Nephron (organoid): Measurements from ENCODE around the gene RNF123.
A peak's percentile ranks its signal among the peaks of the same experiment; 100 is the strongest.
"Not testable (repeated sequence)": the region's sequence is repeated elsewhere in the genome, so short reads cannot be mapped to it uniquely, and the experiment has no call there.

Source experiments
- H3K27ac Mint-ChIP-seq, 3 experiments: 2 replicates each; pipeline ENCODE4 v1.8.0; 2020; ENCODE audit warnings: mixed read lengths in 3 of 3, mild to moderate bottlenecking in 2 of 3, moderate library complexity in 1 of 3
- H3K27me3 Mint-ChIP-seq: 2 replicates; pipeline ENCODE4 v1.8.0; 2021; ENCODE audit warnings: low read depth, mild to moderate bottlenecking, moderate library complexity, mixed read lengths
- H3K36me3 Mint-ChIP-seq: 2 replicates; pipeline ENCODE4 v1.8.0; 2020; ENCODE audit warnings: low read depth, mixed read lengths
- H3K4me1 Mint-ChIP-seq: 2 replicates; pipeline ENCODE4 v1.8.0; 2020; ENCODE audit warnings: mixed read lengths
- H3K4me3 Mint-ChIP-seq, 3 experiments: 2 replicates each; pipeline ENCODE4 v1.8.0; 2020; ENCODE audit warnings: mild to moderate bottlenecking in 3 of 3, mixed read lengths in 3 of 3, moderate library complexity in 2 of 3
- H3K9me3 Mint-ChIP-seq: 2 replicates; pipeline ENCODE4 v1.8.0; 2020; ENCODE audit warnings: mixed read lengths
- TF ChIP-seq, protein P1 (sequence below), 3 experiments: fragments of 200-600 bp; sonication (generic); IDR thresholded peaks; one replicate each; pipeline ENCODE4 v1.5.0; 2021; ENCODE audit warnings: antibody characterized with exemption in 3 of 3; ENCODE audit not compliant: unreplicated experiment in 3 of 3

Gene RNF123

DNA sequence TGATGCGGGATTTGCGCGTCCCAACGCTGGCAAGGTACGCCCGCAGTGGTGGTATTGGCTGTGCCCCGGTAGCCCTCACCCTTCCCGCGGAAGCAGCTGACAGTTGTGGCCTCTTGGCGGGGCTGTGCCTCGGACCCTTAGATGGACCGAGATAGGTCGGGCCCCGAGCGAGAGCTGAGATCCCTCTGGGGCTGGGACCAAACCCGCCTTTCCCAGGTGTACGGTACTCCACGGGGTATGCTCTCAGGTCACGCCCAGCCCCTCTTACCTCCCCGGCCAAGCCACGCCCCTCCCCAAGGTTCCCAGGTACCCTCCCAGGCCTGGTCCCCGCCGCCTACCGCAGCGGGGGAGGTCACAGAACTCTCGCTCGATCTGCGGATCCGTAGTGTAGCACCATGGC lies 3.0 kb upstream of the RNF123 start:
- H3K36me3 Mint-ChIP-seq, H3K9me3 Mint-ChIP-seq, H3K27ac Mint-ChIP-seq, H3K27me3 Mint-ChIP-seq: not testable (repeated sequence)
- H3K4me1 Mint-ChIP-seq: peaks cover 23% of the 10 kb centered on the region
- H3K4me3 Mint-ChIP-seq: peak overlapping the region; percentile 86 to 98 (median 97)

DNA sequence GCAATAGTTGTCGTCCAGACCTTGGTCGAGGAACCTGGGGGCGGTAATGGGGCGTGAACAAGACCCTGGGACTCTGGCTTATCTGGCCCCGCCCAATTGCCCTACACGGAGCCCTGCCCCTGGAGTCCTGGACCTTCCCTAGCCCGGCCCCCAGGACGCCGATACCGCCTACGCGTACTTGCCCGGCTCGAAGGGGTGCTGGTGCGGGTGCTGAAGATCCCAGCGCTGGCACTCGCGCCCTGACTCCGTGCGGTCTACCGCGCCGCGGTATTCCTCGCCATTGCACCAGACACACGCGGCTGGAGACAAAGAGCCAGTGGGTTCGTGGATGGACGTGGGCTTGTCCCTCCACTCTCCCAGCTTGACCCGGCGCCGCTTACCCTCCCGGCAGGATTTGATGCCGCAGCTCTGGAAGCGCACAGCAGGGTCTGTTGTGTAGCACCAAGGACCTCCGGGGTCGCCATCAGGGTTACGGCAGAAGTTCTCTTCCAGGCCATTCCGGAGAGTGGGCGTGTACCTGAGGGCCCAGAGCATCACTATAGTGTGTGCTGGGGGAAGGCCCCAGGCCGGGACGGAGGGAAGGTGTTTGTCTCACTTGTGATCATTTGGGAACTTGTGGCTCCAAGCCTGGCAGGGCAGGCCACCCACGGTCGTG lies 2.5 kb upstream of the RNF123 start:
- H3K27me3 Mint-ChIP-seq: not testable (repeated sequence)

DNA sequence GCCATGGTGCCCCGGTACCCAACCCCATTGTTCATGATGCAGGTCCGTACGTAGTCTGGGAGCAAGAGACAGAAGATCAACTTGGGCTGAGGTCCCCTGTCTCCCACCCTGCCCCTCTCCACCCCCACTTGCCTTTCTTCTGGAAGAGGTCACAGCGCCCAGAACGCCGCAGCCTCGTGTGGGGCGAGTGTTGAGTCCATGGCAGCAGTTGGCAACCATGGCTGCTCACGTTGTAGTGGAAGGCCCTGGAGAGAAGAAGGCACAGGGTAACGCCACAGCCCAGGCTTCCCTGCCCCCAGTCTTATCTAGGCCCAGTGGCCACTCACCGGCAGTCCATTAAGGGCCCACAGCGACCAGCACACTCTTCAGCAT lies 1.9 kb upstream of the RNF123 start:
- H3K27me3 Mint-ChIP-seq, H3K9me3 Mint-ChIP-seq, H3K36me3 Mint-ChIP-seq: not testable (repeated sequence)
- peak overlapping the region; percentile 74 to 86 (median 75) for H3K27ac Mint-ChIP-seq
- H3K4me1 Mint-ChIP-seq: peaks cover 23% of the 10 kb centered on the region
- H3K4me3 Mint-ChIP-seq: peak overlapping the region; percentile 86 to 98 (median 97)

More for the DNA sequence above, 2.5 kb upstream of the RNF123 start:
- not testable (repeated sequence) for H3K36me3 Mint-ChIP-seq, H3K9me3 Mint-ChIP-seq
- peak overlapping the region; percentile 74 to 86 (median 75) for H3K27ac Mint-ChIP-seq
- peak overlapping the region; percentile 86 to 98 (median 97) for H3K4me3 Mint-ChIP-seq
- H3K4me1 Mint-ChIP-seq: peaks cover 23% of the 10 kb centered on the region

DNA sequence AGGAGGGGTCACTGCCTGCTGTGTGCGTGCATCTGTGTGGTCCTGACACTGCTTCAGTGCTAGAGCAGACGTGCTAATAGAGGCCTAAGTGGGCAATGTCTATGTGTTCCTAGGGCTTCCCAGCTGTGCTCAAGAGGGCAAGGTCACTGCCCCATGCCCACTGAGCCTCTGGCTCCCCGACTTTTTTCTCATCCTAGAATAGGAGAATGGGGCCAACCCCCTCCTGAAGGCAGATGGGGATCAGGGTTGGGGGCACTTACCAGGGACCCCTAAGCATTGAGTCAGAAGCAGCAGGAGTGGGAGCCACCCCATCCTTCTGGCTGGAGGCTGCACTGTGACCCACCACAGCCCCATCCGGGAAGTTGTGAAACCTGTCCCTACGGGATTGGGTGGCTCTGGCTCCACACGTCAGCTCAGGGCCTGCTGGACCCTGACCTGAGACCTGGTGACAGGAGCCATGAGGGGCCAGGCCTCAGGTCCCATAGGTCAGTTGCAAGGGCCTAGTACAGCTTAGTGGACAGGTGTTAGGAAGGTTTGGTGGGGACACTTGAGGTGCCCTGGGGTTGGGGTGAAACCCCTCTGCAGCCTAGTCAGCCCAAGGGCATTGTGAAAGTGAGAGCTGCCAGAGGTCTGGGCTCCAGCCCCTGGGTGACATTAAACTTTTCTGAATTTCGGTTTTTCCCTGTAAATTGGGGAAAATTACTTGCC lies 865 bp upstream of the RNF123 start:
- not testable (repeated sequence) for H3K9me3 Mint-ChIP-seq, H3K36me3 Mint-ChIP-seq, H3K27me3 Mint-ChIP-seq
- peak overlapping the region; percentile 94 to 98 (median 97) for H3K4me3 Mint-ChIP-seq
- H3K4me1 Mint-ChIP-seq: peaks cover 27% of the 10 kb centered on the region
- H3K27ac Mint-ChIP-seq: peak overlapping the region; percentile 92 to 97 (median 97)

DNA sequence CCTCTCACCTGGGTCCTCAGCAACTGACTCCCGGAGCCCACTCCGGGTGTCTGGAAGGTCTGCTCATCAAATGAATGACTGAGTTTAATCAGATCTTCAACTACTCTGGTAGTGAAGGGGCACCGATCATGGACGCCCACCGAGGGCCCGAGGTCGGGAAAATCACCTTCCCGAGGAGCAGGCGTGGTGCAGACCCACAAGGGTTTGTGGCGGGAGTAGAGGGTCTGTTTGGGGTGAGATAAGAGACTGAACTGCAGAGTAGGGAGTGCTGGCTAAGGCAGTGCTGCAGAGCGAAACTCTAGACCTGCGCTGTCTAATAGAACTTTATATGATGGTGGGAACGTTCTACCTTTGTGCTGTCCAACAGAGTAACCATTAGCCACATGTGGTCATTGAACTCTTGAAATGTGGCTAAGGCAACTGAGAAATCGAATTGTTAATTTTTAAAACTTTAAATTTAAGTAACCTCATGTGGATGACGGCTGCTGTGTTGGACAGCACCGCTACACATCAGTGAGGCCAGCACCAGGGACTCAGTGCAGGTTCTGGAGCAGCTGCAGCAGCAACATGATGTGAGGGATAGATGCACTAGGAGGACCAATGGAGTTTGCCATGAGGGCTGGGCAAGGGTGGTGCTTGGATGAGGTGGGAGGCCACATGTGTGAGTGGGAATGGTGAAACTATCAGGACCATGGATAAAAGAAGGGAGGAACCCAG lies 709 bp downstream of the RNF123 start:
- H3K36me3 Mint-ChIP-seq, H3K27me3 Mint-ChIP-seq, H3K9me3 Mint-ChIP-seq: not testable (repeated sequence)
- peak overlapping the region; percentile 94 to 98 (median 97) for H3K4me3 Mint-ChIP-seq
- H3K4me1 Mint-ChIP-seq: peaks cover 36% of the 10 kb centered on the region
- peak overlapping the region; percentile 71 to 97 (median 92) for H3K27ac Mint-ChIP-seq

DNA sequence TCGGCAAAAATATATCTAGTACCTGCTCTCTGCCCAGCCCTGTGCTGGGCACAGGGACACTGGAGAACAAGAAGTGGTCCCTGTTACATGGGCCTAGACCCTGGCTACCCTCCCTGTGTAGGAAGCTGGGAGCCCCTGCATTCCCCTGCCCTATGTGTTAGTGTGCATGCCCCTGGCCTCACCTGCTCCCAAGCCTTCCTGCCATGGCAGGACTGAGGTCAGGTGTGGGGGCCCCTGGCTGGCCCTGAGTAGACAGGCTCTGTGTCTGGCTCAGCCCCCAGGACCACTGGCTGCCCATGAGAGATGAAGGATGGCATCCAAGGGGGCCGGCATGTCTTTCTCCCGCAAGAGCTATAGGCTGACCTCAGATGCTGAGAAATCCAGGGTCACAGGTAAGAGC lies 1.5 kb downstream of the RNF123 start:
- Mint-ChIP-seq H3K4me3 (peak overlapping the region; percentile 94 to 98 (median 97)), H3K4me1 (peaks cover 36% of the 10 kb centered on the region)
- not testable (repeated sequence) for H3K9me3 Mint-ChIP-seq, H3K36me3 Mint-ChIP-seq, H3K27ac Mint-ChIP-seq, H3K27me3 Mint-ChIP-seq

DNA sequence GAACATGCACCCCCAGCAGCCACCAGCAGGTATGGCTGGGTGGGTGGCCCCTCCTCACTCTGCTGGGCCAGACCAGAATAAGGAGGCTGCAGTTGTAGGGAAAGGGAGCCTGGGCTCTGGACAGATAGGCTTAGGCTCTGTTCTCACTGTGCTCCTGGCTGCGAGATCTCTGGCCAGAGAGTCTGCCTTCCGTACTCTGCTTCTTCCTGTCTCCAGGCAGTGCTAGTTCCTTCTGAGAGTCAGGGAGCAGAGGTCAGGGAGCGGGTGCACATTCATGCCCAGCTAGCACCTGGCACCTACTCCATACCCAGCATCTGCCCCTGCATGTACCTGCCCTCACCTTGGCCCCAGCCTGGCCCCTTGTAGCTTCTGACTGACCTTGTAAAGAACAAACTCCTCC lies 2.1 kb downstream of the RNF123 start:
- peaks cover 36% of the 10 kb centered on the region for H3K4me1 Mint-ChIP-seq
- not testable (repeated sequence) for H3K9me3 Mint-ChIP-seq, H3K36me3 Mint-ChIP-seq, H3K27me3 Mint-ChIP-seq, H3K27ac Mint-ChIP-seq
- peak overlapping the region; percentile 94 to 98 (median 97) for H3K4me3 Mint-ChIP-seq

DNA sequence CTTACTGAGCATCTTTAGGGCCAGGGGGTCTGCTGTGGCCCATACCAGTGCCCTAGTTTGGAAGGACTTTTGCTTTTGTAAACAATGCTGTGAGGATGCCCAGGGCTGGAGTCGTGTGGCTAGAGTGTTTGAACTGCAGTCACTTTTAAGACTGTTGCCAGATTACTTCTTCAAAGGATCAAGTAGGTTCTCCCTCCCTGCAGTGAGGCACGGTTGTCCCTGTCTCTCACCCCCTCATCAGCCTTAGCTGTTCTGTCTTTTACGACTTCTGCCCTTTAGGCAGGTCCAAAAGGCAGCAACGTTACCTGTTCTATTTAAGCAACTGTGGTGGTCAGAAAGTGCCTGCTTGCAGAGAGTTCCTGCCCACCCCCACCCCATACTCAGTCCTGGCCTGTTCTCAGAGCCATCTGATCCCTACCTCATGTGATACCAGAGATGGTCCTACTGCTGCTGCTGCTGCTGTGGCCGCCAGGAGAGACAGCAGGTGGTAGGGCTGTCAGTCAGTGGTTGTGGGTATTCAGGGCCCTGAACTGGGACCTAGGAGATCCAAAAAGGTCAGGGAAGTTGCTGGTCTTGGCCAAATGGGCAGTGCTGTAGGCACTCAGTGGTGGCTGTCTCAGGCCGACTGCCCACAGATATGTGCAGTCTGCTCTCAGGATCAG lies 5.2 kb downstream of the RNF123 start:
- H3K27me3 Mint-ChIP-seq, H3K36me3 Mint-ChIP-seq, H3K4me3 Mint-ChIP-seq, H3K9me3 Mint-ChIP-seq, H3K27ac Mint-ChIP-seq: not testable (repeated sequence)
- H3K4me1 Mint-ChIP-seq: peaks cover 24% of the 10 kb centered on the region

DNA sequence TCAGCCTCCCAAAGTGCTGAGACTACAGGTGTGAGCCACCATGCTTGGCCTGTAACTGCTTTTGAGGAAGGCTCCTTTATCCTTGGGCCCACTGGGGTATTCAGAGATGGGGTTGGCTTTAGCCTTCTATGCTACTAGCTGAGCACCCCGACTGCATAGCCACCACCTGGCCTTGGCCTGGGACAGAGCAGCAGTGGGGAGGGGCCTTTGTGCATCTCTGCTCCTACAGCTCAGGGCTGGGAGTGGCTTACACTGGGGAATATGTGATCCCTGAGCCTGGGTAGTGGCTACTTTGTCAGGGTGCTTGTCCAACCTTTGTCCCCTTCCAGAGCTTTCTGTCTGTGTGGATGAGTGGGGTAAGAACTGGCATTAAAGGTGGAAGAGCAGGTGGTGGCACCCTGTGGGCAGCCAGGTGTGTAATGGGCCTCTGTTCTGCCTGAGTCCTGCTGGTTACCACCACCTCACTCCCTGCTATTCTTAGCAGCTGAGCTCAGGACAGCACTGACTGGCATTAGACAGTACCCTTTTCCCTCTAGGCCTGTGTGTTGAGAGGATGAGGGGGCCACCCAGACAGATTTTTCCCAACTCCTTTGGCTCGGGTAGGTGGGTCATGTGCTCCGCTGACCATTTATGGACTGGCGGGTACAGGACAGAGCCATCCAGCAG lies 6.1 kb downstream of the RNF123 start:
- H3K36me3 Mint-ChIP-seq, H3K4me3 Mint-ChIP-seq, H3K9me3 Mint-ChIP-seq, H3K27me3 Mint-ChIP-seq, H3K27ac Mint-ChIP-seq: not testable (repeated sequence)
- peaks cover 15% of the 10 kb centered on the region for H3K4me1 Mint-ChIP-seq

DNA sequence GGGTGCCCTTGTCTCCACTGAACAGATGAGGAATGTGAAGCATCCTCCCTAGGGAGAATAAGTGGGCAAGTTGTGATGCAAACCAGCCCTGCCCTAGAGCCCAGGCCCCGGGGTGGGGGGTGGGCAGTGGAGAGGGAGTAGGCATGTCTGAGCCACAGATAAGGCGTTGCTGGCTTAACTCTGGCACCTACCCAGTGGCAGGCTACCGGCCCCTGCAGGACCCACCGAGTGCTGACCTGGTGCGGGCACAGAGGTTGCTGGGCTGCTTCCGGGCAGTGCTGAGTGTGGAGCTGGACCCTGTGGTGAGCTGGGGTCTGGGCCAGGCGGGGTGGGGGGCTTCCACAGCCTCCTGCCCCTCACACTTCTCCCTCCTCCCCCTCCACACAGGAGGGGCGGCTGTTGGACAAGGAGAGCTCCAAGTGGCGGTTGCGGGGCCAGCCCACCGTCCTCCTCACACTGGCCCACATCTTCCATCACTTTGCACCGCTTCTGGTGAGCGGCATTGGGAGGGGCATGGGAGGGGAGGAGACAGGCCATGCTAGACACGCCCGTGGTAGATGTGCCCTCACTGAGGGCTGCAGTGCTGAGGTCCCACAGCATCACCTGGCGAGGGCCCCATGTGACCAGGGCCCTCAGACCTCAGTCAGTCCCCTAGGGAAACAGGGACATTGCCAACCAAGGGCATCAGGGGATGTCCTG lies 10.1 kb downstream of the RNF123 start:
- no peaks in the 10 kb centered on the region for H3K27me3 Mint-ChIP-seq
- TF ChIP-seq, protein P1, sequence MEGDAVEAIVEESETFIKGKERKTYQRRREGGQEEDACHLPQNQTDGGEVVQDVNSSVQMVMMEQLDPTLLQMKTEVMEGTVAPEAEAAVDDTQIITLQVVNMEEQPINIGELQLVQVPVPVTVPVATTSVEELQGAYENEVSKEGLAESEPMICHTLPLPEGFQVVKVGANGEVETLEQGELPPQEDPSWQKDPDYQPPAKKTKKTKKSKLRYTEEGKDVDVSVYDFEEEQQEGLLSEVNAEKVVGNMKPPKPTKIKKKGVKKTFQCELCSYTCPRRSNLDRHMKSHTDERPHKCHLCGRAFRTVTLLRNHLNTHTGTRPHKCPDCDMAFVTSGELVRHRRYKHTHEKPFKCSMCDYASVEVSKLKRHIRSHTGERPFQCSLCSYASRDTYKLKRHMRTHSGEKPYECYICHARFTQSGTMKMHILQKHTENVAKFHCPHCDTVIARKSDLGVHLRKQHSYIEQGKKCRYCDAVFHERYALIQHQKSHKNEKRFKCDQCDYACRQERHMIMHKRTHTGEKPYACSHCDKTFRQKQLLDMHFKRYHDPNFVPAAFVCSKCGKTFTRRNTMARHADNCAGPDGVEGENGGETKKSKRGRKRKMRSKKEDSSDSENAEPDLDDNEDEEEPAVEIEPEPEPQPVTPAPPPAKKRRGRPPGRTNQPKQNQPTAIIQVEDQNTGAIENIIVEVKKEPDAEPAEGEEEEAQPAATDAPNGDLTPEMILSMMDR (IDR thresholded peaks at IDR 0.05; ENCODE audit: unreplicated experiment in 3 of 3): no peak
- no peaks in the 10 kb centered on the region for H3K9me3 Mint-ChIP-seq

More for the DNA sequence above, 10.1 kb downstream of the RNF123 start:
- Mint-ChIP-seq H3K27ac (no peak overlapping the region), H3K4me3 (no peak overlapping the region), H3K36me3 (peaks cover 4% of the 10 kb centered on the region), H3K4me1 (peaks cover 3% of the 10 kb centered on the region)
